ENCODE measurements around the gene POLA1. TPM values are rescaled to one million over a fixed set of nuclear protein-coding genes. Genes with fewer than 3 reads are reported as not detected.

POLA1 gene
- total and polyA plus RNA-seq, 3 donors from 2014 or later: 5.4 to 15.7 (median 15.0) TPM

GRCh38 chrX:24828147-24828546 lies 134.4 kb downstream of the POLA1 start:
- no peak overlapping the region for H3K4me3 ChIP-seq
- intact Hi-C loops (cut with DNase I; ENCODE audit: low total_unique reads): no loop called here
- H3K27ac ChIP-seq: no peak overlapping the region
- no peak for DNase-seq
- H3K9me3 ChIP-seq: no peaks in the 10 kb centered on the region
- no peaks in the 10 kb centered on the region for H3K36me3 ChIP-seq (ENCODE audit: low read depth, missing control alignments)
- 92 to 100% methylated on average over 2 of the region's 2 CpGs for WGBS, 2 donors
- TF ChIP-seq POLR2A (IDR thresholded peaks at IDR 0.05): no peak
- TF ChIP-seq, protein P1, sequence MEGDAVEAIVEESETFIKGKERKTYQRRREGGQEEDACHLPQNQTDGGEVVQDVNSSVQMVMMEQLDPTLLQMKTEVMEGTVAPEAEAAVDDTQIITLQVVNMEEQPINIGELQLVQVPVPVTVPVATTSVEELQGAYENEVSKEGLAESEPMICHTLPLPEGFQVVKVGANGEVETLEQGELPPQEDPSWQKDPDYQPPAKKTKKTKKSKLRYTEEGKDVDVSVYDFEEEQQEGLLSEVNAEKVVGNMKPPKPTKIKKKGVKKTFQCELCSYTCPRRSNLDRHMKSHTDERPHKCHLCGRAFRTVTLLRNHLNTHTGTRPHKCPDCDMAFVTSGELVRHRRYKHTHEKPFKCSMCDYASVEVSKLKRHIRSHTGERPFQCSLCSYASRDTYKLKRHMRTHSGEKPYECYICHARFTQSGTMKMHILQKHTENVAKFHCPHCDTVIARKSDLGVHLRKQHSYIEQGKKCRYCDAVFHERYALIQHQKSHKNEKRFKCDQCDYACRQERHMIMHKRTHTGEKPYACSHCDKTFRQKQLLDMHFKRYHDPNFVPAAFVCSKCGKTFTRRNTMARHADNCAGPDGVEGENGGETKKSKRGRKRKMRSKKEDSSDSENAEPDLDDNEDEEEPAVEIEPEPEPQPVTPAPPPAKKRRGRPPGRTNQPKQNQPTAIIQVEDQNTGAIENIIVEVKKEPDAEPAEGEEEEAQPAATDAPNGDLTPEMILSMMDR (IDR thresholded peaks at IDR 0.05): no peak
- H3K27me3 ChIP-seq: no peaks in the 10 kb centered on the region
- no peaks in the 10 kb centered on the region for H3K4me1 ChIP-seq

GRCh38 chrX:24828600-24828999 lies 134.9 kb downstream of the POLA1 start:
- H3K4me3 ChIP-seq: no peak overlapping the region
- no peaks in the 10 kb centered on the region for H3K9me3 ChIP-seq
- no peak for TF ChIP-seq POLR2A (IDR thresholded peaks at IDR 0.05)
- TF ChIP-seq, protein P1 (IDR thresholded peaks at IDR 0.05): no peak
- no peak for DNase-seq
- H3K27me3 ChIP-seq: no peaks in the 10 kb centered on the region
- intact Hi-C loops (cut with DNase I; ENCODE audit: low total_unique reads): no loop called here
- WGBS, 2 donors: 83 to 91% methylated on average over 2 of the region's 2 CpGs
- H3K36me3 ChIP-seq (ENCODE audit: low read depth, missing control alignments): no peaks in the 10 kb centered on the region
- H3K27ac ChIP-seq: no peak overlapping the region
- no peaks in the 10 kb centered on the region for H3K4me1 ChIP-seq

GRCh38 chrX:24833695-24834094 lies 140.0 kb downstream of the POLA1 start:
- Histone ChIP-seq H3K9me3 (no peaks in the 10 kb centered on the region), H3K4me1 (no peaks in the 10 kb centered on the region), H3K27me3 (no peaks in the 10 kb centered on the region), H3K27ac (no peak overlapping the region), H3K4me3 (no peak overlapping the region), H3K36me3 (ENCODE audit: low read depth, missing control alignments) (no peaks in the 10 kb centered on the region)
- intact Hi-C loops (cut with DNase I; ENCODE audit: low total_unique reads): no loop called here
- TF ChIP-seq, protein P1 (IDR thresholded peaks at IDR 0.05): no peak
- TF ChIP-seq POLR2A (IDR thresholded peaks at IDR 0.05): no peak
- 79 to 84% methylated on average over 4 to 5 of the region's 5 CpGs for WGBS, 2 donors
- DNase-seq: no peak

GRCh38 chrX:24837966-24838365 lies 144.2 kb downstream of the POLA1 start:
- no peaks in the 10 kb centered on the region for H3K27me3 ChIP-seq
- TF ChIP-seq, protein P1 (IDR thresholded peaks at IDR 0.05): no peak
- no peak for TF ChIP-seq POLR2A (IDR thresholded peaks at IDR 0.05)
- no peaks in the 10 kb centered on the region for H3K9me3 ChIP-seq
- no peak overlapping the region for H3K27ac ChIP-seq
- H3K4me3 ChIP-seq: no peak overlapping the region
- no peak for DNase-seq
- no peaks in the 10 kb centered on the region for H3K4me1 ChIP-seq
- no peaks in the 10 kb centered on the region for H3K36me3 ChIP-seq (ENCODE audit: low read depth, missing control alignments)
- intact Hi-C loops (cut with DNase I; ENCODE audit: low total_unique reads): no loop called here

DNA sequence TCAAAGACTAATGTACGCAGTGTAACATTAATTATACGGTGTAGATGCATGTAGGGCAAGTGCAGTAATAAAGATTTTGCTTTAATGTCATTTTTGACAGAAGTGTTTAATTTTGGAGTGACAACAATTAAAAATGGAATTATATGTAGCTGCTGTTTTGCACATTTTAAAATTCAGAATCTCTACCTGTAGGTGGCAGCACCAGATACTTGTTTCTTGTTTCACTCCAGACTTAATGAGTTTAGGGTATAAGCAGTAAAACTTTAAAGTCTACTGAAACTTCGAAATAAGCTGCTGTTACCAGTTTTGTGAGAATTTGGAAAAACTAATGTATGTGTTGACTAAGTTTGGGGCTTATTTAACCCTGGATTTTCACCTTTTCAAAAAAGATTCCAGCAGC lies 144.9 kb downstream of the POLA1 start:
- WGBS, 2 donors: 47 to 49% methylated on average over 3 of the region's 3 CpGs
- H3K4me1 ChIP-seq: no peaks in the 10 kb centered on the region
- H3K9me3 ChIP-seq: no peaks in the 10 kb centered on the region
- intact Hi-C loops (cut with DNase I; ENCODE audit: low total_unique reads): no loop called here
- no peak overlapping the region for H3K27ac ChIP-seq
- peak; percentile 26 for DNase-seq
- H3K27me3 ChIP-seq: no peaks in the 10 kb centered on the region
- no peak for TF ChIP-seq POLR2A (IDR thresholded peaks at IDR 0.05)
- TF ChIP-seq, protein P1 (IDR thresholded peaks at IDR 0.05): peak; percentile 38 to 48 (median 45)
- no peaks in the 10 kb centered on the region for H3K36me3 ChIP-seq (ENCODE audit: low read depth, missing control alignments)
- no peak overlapping the region for H3K4me3 ChIP-seq

Measured in testis (tissue), 3 donors.